Measurements from ENCODE around the gene MYO3B.

The MYO3B gene

GRCh38 chr2:170530803-170531564 is 353.0 kb downstream of the MYO3B start:
- POLR2A ChIA-PET, result no interaction called here
- CTCF ChIA-PET, result no interaction called here
- no peak for DNase-seq (ENCODE audit: low read depth, low spot score)
- no peak overlapping the region for H3K4me3 ChIP-seq (ENCODE audit: low read depth, low read length)
- TF ChIP-seq, protein P1, sequence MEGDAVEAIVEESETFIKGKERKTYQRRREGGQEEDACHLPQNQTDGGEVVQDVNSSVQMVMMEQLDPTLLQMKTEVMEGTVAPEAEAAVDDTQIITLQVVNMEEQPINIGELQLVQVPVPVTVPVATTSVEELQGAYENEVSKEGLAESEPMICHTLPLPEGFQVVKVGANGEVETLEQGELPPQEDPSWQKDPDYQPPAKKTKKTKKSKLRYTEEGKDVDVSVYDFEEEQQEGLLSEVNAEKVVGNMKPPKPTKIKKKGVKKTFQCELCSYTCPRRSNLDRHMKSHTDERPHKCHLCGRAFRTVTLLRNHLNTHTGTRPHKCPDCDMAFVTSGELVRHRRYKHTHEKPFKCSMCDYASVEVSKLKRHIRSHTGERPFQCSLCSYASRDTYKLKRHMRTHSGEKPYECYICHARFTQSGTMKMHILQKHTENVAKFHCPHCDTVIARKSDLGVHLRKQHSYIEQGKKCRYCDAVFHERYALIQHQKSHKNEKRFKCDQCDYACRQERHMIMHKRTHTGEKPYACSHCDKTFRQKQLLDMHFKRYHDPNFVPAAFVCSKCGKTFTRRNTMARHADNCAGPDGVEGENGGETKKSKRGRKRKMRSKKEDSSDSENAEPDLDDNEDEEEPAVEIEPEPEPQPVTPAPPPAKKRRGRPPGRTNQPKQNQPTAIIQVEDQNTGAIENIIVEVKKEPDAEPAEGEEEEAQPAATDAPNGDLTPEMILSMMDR (IDR thresholded peaks at IDR 0.05; ENCODE audit: insufficient read depth, low read length, missing control alignments), result no peak

- no peak overlapping the region for H3K4me3 ChIP-seq (ENCODE audit: low read depth, low read length)
- DNase-seq (ENCODE audit: low read depth, low spot score), result no peak
- ChIA-PET POLR2A (no interaction called here), CTCF (no interaction called here)
- TF ChIP-seq, protein P1 (IDR thresholded peaks at IDR 0.05; ENCODE audit: insufficient read depth, low read length, missing control alignments), result no peak
Measured at GRCh38 chr2:170531876-170532275, 353.9 kb downstream of the MYO3B start.

- TF ChIP-seq, protein P1 (IDR thresholded peaks at IDR 0.05; ENCODE audit: insufficient read depth, low read length, missing control alignments), result no peak
- POLR2A ChIA-PET, result no interaction called here
- DNase-seq (ENCODE audit: low read depth, low spot score), result no peak
- no peak overlapping the region for H3K4me3 ChIP-seq (ENCODE audit: low read depth, low read length)
- CTCF ChIA-PET, result no interaction called here
Measured at GRCh38 chr2:170533156-170533555, 355.2 kb downstream of the MYO3B start.

- TF ChIP-seq, protein P1 (IDR thresholded peaks at IDR 0.05; ENCODE audit: insufficient read depth, low read length, missing control alignments), result no peak
- DNase-seq (ENCODE audit: low read depth, low spot score), result no peak
- POLR2A ChIA-PET, result no interaction called here
- no peak overlapping the region for H3K4me3 ChIP-seq (ENCODE audit: low read depth, low read length)
- CTCF ChIA-PET, result no interaction called here
Measured at GRCh38 chr2:170535552-170535951, 357.6 kb downstream of the MYO3B start.

GRCh38 chr2:170544817-170545216 is 366.9 kb downstream of the MYO3B start:
- TF ChIP-seq, protein P1 (IDR thresholded peaks at IDR 0.05; ENCODE audit: insufficient read depth, low read length, missing control alignments), result no peak

GRCh38 chr2:170548304-170548703 is 370.4 kb downstream of the MYO3B start:
- no peak overlapping the region for H3K4me3 ChIP-seq (ENCODE audit: low read depth, low read length)
- DNase-seq (ENCODE audit: low read depth, low spot score), result no peak
- CTCF ChIA-PET, result no interaction called here
- POLR2A ChIA-PET, result no interaction called here
- TF ChIP-seq, protein P1 (IDR thresholded peaks at IDR 0.05; ENCODE audit: insufficient read depth, low read length, missing control alignments), result no peak

More at GRCh38 chr2:170544817-170545216, 366.9 kb downstream of the MYO3B start:
- POLR2A ChIA-PET, result no interaction called here
- CTCF ChIA-PET, result no interaction called here
- no peak overlapping the region for H3K4me3 ChIP-seq (ENCODE audit: low read depth, low read length)
- no peak for DNase-seq (ENCODE audit: low read depth, low spot score)

Data from AG04449 (cell line).